Keratinocyte (primary cell): Measurements from ENCODE around the gene MNX1. TPM values are rescaled to one million over a fixed set of nuclear protein-coding genes. Genes with fewer than 3 reads are reported as not detected.

Experiments used
- DNase-seq: peaks from one replicate; pipeline ENCODE4 v3.0.0-alpha.2; 2011; ENCODE audit warnings: low read depth, missing footprints, low spot score
- FAIRE-seq: peaks from 2 replicates; lab custom pipeline; 2011; peaks lifted over from hg19 to GRCh38; lab: Jason Lieb, UNC
- H2AFZ ChIP-seq: 2 replicates; pipeline ENCODE4 v1.6.0; 2012; ENCODE audit warnings: low read length, control low read depth, inconsistent platforms; ENCODE audit not compliant: control insufficient read depth
- H3K27ac ChIP-seq: 2 replicates; pipeline ENCODE4 v1.5.1; 2011; ENCODE audit warnings: low read length; ENCODE audit not compliant: control insufficient read depth, insufficient read depth
- H3K27me3 ChIP-seq: 3 replicates; pipeline ENCODE4 v1.6.0; 2011; ENCODE audit warnings: low read length; ENCODE audit not compliant: control insufficient read depth, insufficient read depth; ENCODE audit errors: extremely low read depth
- H3K36me3 ChIP-seq, 2 experiments: 2 replicates in 1 of 2; 3 replicates in 1 of 2; pipeline ENCODE4 v1.5.1; 2011; ENCODE audit warnings: low read length in 2 of 2, mild to moderate bottlenecking in 1 of 2; ENCODE audit not compliant: control insufficient read depth in 2 of 2, insufficient read depth in 2 of 2; ENCODE audit errors: extremely low read depth in 1 of 2
- H3K4me1 ChIP-seq: 3 replicates; pipeline ENCODE4 v1.5.1; 2011; ENCODE audit warnings: low read length; ENCODE audit not compliant: control insufficient read depth, insufficient read depth; ENCODE audit errors: extremely low read depth
- H3K4me2 ChIP-seq: 3 replicates; pipeline ENCODE4 v1.6.0; 2011; ENCODE audit warnings: low read depth, low read length; ENCODE audit not compliant: control insufficient read depth, insufficient read depth; ENCODE audit errors: extremely low read depth
- H3K4me3 ChIP-seq, 3 experiments: fragments of 200-600 bp in 1 of 3; sonication (generic) in 1 of 3; 2 replicates in 2 of 3; 3 replicates in 1 of 3; pipeline ENCODE4 v1.5.1; 2011 to 2016; ENCODE audit warnings: low read length in 3 of 3, mild to moderate bottlenecking in 3 of 3, control low read depth in 2 of 3, inconsistent platforms in 1 of 3, low read depth in 1 of 3, mixed read lengths in 1 of 3, mixed run types in 1 of 3, moderate library complexity in 1 of 3; ENCODE audit not compliant: control insufficient read depth in 2 of 3, insufficient read depth in 2 of 3; ENCODE audit errors: extremely low read depth in 1 of 3
- H3K79me2 ChIP-seq: 2 replicates; pipeline ENCODE4 v1.6.0; 2012; ENCODE audit warnings: low read length; ENCODE audit not compliant: control insufficient read depth, insufficient read depth
- H3K9ac ChIP-seq: 3 replicates; pipeline ENCODE4 v1.6.0; 2011; ENCODE audit warnings: low read length; ENCODE audit not compliant: control insufficient read depth, insufficient read depth; ENCODE audit errors: extremely low read depth
- H3K9me1 ChIP-seq: 3 replicates; pipeline ENCODE4 v1.6.0; 2011; ENCODE audit warnings: low read length; ENCODE audit not compliant: control insufficient read depth, insufficient read depth; ENCODE audit errors: extremely low read depth
- H3K9me3 ChIP-seq: 2 replicates; pipeline ENCODE4 v1.5.1; 2012; ENCODE audit warnings: low read depth, low read length; ENCODE audit not compliant: control insufficient read depth
- H4K20me1 ChIP-seq: 3 replicates; pipeline ENCODE4 v1.6.0; 2011; ENCODE audit warnings: low read length; ENCODE audit not compliant: control insufficient read depth, insufficient read depth; ENCODE audit errors: extremely low read depth
- CTCF ChIP-seq, 3 experiments: IDR thresholded peaks in 1 of 3; conservative IDR thresholded peaks in 1 of 3; optimal IDR thresholded peaks in 1 of 3; 2 replicates in 2 of 3; 3 replicates in 1 of 3; pipeline versions ENCODE3 to v1.5.1; 2011; ENCODE audit warnings: low read length in 3 of 3, mild to moderate bottlenecking in 3 of 3, moderate library complexity in 2 of 3, control low read depth in 1 of 3, inconsistent platforms in 1 of 3; ENCODE audit not compliant: insufficient read depth in 2 of 3; ENCODE audit errors: extremely low read depth in 1 of 3
- EZH2 ChIP-seq: IDR thresholded peaks from one replicate; pipeline ENCODE4 v1.6.1; 2012; ENCODE audit warnings: inconsistent platforms, mild to moderate bottlenecking, low read length, moderate library complexity
- dilution Hi-C: fragments of 300-500 bp; cut with MboI; formaldehyde crosslinking; loops from one replicate; pipeline ENCODE4 v1.7.0; 2020; ENCODE audit warnings: low sequenced_read_pairs; ENCODE audit not compliant: extremely low pct_ligation_motif_present
- polyA plus RNA-seq, 5 experiments: library from polyadenylated mRNA; depleted of rRNA in 3 of 5; stranded (reverse) in 3 of 5; stranded (forward) in 1 of 5; unstranded in 1 of 5; fragments of >200 nt; gene quantifications; 1 replicate in 1 of 5; 2 replicates in 3 of 5; 3 replicates in 1 of 5; pipeline versions ENCODE4 v1.2.1 to v1.2.3, GENCODE V29; 2011 to 2012; ENCODE audit warnings: missing spikeins in 2 of 5, low read depth in 1 of 5, low replicate concordance in 1 of 5

Gene MNX1
- polyA plus RNA-seq, 1 donor (not counting 4 experiments of a cell fraction or from before 2014, with no cell fraction given) = not detected

- FAIRE-seq = no peak
- dilution Hi-C loops = no loop called here
- no peak for DNase-seq
- Histone ChIP-seq H3K9me3 (no peaks in the 10 kb centered on the region), H4K20me1 (no peaks in the 10 kb centered on the region), H3K79me2 (no peaks in the 10 kb centered on the region), H3K4me1 (peaks cover 10% of the 10 kb centered on the region), H3K4me3 (peak overlapping the region in 1 of 3 experiments; percentile 34), H3K27me3 (peaks cover 98% of the 10 kb centered on the region), H3K27ac (no peak overlapping the region), H3K4me2 (peak overlapping the region; percentile 54), H3K9me1 (no peaks in the 10 kb centered on the region), H3K36me3 (no peaks in the 10 kb centered on the region), H3K9ac (no peak overlapping the region), H2AFZ (no peak overlapping the region)
- no peak for TF ChIP-seq EZH2
- no peak for TF ChIP-seq CTCF (optimal IDR thresholded peaks at IDR 0.05 in 1 of 3, IDR thresholded peaks at IDR 0.05 in 1 of 3, conservative IDR thresholded peaks at IDR 0.05 in 1 of 3; ENCODE audit: extremely low read depth in 1 of 3, insufficient read depth in 2 of 3, low read length in 3 of 3)
Measured at GRCh38 chr7:157003756-157004520, 6.5 kb downstream of the MNX1 start.

- H3K4me1 ChIP-seq = peaks cover 10% of the 10 kb centered on the region
- no peak for DNase-seq
- H3K4me3 ChIP-seq = peak overlapping the region in 1 of 3 experiments; percentile 34
Measured at GRCh38 chr7:157003445-157003755, 7.1 kb downstream of the MNX1 start.

More at GRCh38 chr7:157003445-157003755, 7.1 kb downstream of the MNX1 start:
- Histone ChIP-seq H3K4me2 (peak overlapping the region; percentile 54), H2AFZ (no peak overlapping the region), H4K20me1 (no peaks in the 10 kb centered on the region), H3K9ac (no peak overlapping the region), H3K9me1 (no peaks in the 10 kb centered on the region), H3K27me3 (peaks cover 96% of the 10 kb centered on the region), H3K27ac (no peak overlapping the region), H3K9me3 (no peaks in the 10 kb centered on the region), H3K36me3 (no peaks in the 10 kb centered on the region), H3K79me2 (no peaks in the 10 kb centered on the region)
- TF ChIP-seq CTCF (optimal IDR thresholded peaks at IDR 0.05 in 1 of 3, IDR thresholded peaks at IDR 0.05 in 1 of 3, conservative IDR thresholded peaks at IDR 0.05 in 1 of 3; ENCODE audit: extremely low read depth in 1 of 3, insufficient read depth in 2 of 3, low read length in 3 of 3) = no peak
- TF ChIP-seq EZH2 = no peak
- FAIRE-seq = no peak
- dilution Hi-C loops = no loop called here
